Stimulated activated naive CD8-positive, alpha-beta T cell treated with anti-CD3 and anti-CD28 coated beads, Interleukin-15, amount 100 ng/mL, for 72 hours (primary cell): Measurements from ENCODE around the gene RAC3.

Experiments
- ATAC-seq: fragments of 150-1000 bp; cut with Tn5 transposase; 2 replicates; pipeline ENCODE4 v1.10.0; 2021; ENCODE audit warnings: mild to moderate bottlenecking, moderate library complexity
- DNase-seq, 2 donors: peaks; one replicate each; pipeline ENCODE4 v3.0.0; 2021 to 2022
- H3K27ac Mint-ChIP-seq, 2 donors: one replicate each; pipeline ENCODE4 v1.8.0; 2022; ENCODE audit warnings: mild to moderate bottlenecking in 2 of 2, mixed read lengths in 2 of 2, moderate library complexity in 2 of 2
- H3K27me3 Mint-ChIP-seq: one replicate; pipeline ENCODE4 v1.8.0; 2022; ENCODE audit warnings: mixed read lengths
- H3K4me1 Mint-ChIP-seq: one replicate; pipeline ENCODE4 v1.8.0; 2022; ENCODE audit warnings: mild to moderate bottlenecking, mixed read lengths
- H3K4me3 Mint-ChIP-seq, 2 donors: one replicate each; pipeline ENCODE4 v1.8.0; 2022; ENCODE audit warnings: mild to moderate bottlenecking in 2 of 2, mixed read lengths in 2 of 2, moderate library complexity in 1 of 2
- H3K9me3 Mint-ChIP-seq, 2 donors: one replicate each; pipeline ENCODE4 v1.8.0; 2022; ENCODE audit warnings: mixed read lengths in 2 of 2

RAC3 gene

DNA sequence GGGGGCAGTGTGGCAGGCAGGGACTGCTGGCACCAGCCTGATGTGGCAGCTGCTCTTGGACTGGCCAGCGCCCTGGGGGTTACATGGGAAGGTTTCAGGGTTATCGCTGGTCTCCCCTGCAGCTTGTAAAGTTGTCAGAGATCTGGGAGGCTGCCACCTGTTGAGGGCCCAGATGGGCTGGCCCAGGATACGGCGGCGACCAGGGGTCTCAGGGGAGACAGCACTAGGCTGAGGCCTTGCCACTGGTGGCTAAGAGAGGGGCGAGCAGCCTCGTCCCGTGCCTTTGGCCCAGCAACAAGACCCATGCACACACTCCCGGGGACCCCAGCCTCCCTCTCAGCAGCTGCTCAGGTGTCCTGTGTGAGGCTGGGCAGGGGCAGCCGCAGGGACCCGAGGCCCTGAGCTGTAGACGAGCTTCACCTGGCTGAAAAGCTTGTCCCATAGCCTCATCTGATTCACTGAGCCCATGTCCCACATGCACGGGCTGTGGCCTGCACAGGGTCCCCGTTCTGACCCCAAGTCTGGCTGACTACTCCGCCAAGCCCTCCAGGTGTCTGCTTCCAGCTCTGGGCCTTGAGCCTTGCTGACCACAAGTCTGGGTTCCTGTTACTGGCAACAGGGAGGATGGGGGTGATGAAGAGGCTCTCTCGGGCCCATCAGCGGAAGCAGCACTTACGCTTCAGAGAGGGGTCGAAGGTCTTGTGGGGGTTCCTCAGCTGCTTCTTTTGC is 28.0 kb downstream of the RAC3 start:
- Mint-ChIP-seq H3K27me3 (no peaks in the 10 kb centered on the region), H3K9me3 (no peaks in the 10 kb centered on the region), H3K27ac (peak overlapping the region in 1 of 2 donors; percentile 67), H3K4me1 (peaks cover 23% of the 10 kb centered on the region), H3K4me3 (no peak overlapping the region)
- no peak for ATAC-seq
- no peak for DNase-seq

DNA sequence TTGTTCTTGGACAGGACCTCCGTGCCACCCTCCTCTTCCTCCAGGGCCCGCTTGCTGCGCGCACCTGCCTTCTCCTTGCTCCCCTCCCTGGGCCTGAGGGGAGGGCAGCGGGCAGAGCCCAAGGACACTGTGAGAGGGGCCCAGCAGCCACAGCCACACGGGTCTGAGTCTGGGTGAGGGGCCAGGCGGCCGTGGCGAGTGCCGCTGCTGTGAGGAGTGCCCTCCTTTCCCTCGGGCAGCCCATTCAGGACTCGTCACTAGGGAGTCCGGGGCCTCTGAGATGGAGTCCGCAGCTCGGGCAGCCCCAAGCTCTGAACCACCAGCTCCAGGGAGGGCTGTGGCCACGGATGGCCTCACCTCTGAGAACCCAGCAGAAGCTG is 28.5 kb downstream of the RAC3 start:
- H3K9me3 Mint-ChIP-seq, result no peaks in the 10 kb centered on the region
- ATAC-seq (no peak), DNase-seq (no peak)
- no peak overlapping the region for H3K4me3 Mint-ChIP-seq
- H3K27me3 Mint-ChIP-seq, result no peaks in the 10 kb centered on the region
- H3K27ac Mint-ChIP-seq, result peak overlapping the region in 1 of 2 donors; percentile 88
- H3K4me1 Mint-ChIP-seq, result peaks cover 25% of the 10 kb centered on the region

DNA sequence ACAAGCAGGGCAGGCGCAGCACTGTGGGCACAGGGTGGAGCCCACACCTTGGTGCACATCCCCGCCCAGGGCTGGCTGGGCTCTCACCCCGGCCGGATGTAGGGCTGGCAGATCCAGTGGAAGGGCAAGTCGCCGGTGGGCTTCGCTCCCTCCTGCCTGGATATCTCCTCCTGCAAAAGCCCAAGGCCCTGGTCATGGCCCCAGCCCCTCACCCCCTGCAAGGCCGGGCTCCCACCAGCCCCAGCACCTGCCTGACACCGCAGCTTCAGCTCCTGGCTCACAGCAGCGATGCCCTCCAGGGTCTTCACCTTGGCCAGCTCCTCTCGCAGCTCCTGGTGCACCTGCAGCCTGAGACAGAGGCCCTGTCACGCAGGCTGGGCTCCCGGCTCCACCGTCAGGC is 29.1 kb downstream of the RAC3 start:
- no peaks in the 10 kb centered on the region for H3K9me3 Mint-ChIP-seq
- no peaks in the 10 kb centered on the region for H3K27me3 Mint-ChIP-seq
- peaks cover 21% of the 10 kb centered on the region for H3K4me1 Mint-ChIP-seq
- DNase-seq, result no peak
- ATAC-seq, result no peak
- no peak overlapping the region for H3K4me3 Mint-ChIP-seq
- peak overlapping the region in 1 of 2 donors; percentile 88 for H3K27ac Mint-ChIP-seq

DNA sequence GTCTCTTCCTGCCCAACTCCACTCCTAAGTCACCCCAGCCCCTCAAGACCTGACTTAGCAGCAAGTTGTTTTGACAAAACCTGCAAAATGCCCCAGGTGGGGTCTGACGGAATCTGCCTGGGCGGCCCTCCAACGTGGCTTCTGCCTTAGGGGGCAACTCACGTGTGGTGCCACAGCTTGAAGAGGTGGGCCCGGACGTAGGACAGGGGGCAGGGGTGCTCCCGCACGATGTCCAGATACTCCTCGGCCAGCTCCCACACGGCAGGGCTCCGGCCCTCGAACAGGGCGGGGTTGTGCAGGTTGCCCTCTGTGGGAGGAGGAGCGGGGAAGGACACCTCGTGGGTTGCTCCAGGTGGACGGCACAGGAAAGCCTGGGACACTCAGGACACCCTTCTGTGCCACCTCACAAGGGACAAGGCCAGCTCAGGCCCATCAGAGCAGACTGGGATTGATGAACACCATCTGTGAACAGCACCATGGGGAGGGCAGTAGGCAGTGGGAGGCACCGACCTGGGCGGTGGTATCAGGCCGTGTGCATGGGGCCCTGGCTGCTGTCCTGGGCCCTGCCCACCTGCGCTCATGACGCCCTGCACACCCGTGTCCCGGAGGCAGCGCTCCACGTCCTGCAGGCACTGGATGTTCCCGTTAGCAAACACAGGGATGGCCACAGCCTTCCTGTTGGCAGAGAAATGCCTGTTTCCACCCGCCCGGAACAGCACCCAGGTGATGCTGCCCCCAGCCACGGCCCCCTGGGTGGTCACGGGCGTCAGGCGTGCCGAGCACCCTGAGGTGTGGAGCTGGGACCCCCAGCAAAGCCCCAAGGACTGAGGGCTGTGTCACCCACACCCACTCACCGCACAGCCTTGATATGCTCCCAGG is 29.8 kb downstream of the RAC3 start:
- Mint-ChIP-seq H3K4me3 (no peak overlapping the region), H3K4me1 (peaks cover 25% of the 10 kb centered on the region), H3K9me3 (no peaks in the 10 kb centered on the region), H3K27ac (peak overlapping the region in 1 of 2 donors; percentile 6), H3K27me3 (no peaks in the 10 kb centered on the region)
- DNase-seq (no peak), ATAC-seq (no peak)

DNA sequence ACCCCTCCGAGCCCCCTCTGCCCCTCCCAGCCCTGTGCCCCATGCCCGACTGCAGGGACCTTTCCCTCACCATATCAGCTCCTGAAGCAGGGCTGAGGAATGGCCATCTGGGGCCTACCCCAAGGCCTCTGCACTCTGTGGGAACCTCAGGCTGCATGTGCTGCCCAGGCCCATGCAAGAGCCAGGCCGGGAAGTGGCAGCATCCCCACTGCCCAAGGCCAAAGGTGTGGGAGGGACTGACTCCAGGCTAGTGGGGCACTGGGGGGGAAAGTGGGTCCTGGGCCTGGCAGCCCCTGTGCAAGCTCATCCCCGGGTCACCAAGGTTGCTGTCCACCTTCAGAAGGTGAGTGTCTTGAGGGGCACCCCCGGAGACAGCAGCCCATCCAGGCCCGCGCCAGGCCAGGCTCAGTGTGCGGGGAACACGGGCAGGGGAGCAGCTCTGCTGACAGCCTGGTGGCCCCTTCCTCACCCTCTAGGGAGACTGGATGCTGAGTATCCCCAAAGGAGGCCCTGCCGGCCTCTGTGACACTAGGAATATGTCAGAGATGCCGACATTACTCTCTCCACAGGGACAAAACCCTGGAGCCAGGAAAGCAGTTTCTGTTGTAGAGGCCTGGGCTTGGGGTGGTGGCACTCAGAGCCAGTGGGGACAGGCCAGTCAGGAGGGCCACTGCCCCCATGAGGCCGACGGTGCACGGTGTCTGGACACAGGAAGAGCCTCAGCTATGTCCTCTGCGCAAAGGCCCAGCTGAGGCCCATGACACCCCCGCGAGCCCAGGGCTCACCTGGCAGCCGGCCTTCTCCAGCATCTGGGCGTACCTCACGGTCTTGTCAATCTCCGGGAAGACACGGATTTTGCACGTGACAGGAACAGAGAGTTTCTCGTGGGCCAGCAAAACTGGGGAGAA is 30.9 kb downstream of the RAC3 start:
- H3K9me3 Mint-ChIP-seq, result no peaks in the 10 kb centered on the region
- DNase-seq, result no peak
- peaks cover 29% of the 10 kb centered on the region for H3K4me1 Mint-ChIP-seq
- H3K4me3 Mint-ChIP-seq, result no peak overlapping the region
- no peak for ATAC-seq
- no peaks in the 10 kb centered on the region for H3K27me3 Mint-ChIP-seq
- no peak overlapping the region for H3K27ac Mint-ChIP-seq

DNA sequence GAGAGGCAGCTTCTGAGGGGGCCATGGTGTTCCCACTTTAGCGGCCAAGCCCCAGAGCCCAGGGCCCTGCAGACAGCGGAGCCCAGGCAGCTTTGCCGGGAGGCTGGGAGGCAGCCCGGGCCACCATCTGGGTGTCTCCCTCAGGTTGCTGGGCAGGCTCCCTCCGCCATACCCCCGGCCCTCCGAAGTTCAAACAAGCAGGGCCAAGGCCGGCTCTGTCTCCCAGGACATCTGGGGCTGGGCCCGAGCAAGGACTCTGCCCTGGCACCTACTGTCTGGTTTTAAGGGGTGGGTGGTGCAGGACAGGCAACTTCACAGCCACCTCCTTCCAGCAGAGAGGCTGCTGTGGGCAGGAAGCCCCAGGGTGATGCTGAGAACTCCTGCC is 31.5 kb downstream of the RAC3 start:
- DNase-seq, result no peak
- Mint-ChIP-seq H3K27ac (no peak overlapping the region), H3K9me3 (no peaks in the 10 kb centered on the region), H3K4me3 (no peak overlapping the region), H3K27me3 (no peaks in the 10 kb centered on the region), H3K4me1 (peaks cover 29% of the 10 kb centered on the region)
- no peak for ATAC-seq

DNA sequence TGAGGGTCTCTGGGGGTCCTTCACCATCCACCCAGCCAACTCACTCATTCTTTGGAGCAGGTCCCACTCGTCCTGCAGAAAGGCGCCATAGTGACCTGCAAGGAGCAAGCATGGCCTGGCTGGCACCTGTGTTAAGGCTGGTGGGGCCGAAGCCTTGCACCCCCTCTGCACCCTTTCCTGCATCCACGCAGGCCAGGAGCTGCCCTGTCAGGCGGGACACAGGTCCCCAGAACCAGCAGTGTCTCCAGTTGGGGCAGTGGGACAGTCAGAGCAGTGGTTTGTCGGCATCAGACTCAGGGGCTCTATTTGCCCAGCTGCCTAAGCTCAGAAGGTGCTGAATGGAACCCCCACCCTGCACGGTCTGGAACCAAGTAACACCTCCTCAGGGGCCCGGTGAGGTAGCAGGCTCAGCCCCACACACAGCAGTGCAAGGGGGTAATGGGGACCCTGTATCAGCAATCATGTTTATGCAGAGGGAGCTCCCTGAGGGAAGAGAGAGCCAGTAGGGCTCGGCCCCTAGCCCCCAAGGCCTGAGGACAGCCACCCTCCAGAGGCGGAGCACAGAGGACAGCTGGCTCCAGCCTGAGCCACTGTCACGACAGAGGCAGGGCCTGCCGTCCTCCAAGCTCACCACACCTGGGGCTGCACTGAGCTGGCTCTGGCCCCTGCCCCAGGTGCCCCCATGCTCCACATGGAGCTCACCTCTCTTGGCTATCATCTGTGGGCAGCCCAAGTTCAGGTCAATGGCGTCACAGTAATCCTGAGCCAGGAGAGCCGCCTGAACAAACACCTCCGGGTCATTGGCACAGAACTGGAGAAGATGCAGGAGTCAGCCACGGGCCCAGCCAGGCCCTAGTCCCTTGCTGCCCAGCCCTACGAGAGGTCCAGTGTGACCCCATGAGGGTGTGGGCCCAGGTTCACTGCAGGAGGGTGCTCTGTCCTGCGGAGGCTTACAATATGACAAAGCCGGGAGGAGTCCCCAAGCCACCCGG is 32.2 kb downstream of the RAC3 start:
- peak overlapping the region in 1 of 2 donors; percentile 42 for H3K27ac Mint-ChIP-seq
- peaks cover 29% of the 10 kb centered on the region for H3K4me1 Mint-ChIP-seq
- no peaks in the 10 kb centered on the region for H3K27me3 Mint-ChIP-seq
- DNase-seq (no peak), ATAC-seq (no peak)
- H3K9me3 Mint-ChIP-seq, result no peaks in the 10 kb centered on the region
- H3K4me3 Mint-ChIP-seq, result peak overlapping the region; percentile 64 to 84

DNA sequence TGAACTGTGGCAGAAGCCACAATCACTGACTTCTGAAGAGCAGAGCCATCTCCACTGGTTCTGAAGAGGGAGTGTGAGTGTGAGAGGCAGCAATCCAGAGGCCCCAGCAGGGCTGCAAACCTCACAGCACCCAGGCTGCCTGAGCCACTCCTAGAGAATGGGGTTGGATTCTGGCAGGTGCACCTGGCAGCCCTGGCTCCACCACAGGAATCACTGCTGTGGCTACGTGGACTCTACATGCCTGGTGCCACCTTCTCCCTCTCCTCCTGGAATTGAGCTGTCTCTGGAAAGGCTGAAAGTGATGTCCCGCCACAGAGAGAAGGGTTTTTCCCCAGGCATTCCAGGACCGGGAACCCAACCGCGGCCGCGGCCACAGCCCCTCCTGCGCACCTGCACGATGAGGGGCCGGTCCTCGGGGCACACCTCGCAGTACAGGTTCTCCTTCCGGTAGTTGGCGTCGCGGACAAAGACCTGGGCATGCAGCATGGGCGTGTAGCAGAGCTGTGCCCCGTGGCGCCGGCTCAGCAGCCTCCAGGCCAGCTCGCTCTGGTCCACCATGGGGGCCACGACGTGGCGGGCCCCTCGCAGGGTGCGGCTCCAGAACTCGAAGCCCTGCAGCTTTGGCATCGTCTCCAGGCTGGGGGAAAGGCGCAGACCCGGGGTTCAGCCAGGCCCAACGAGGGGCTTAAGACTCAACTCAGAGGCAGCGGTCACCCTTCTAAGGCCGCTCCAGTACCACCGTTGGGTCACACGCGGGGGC is 33.1 kb downstream of the RAC3 start:
- Mint-ChIP-seq H3K27ac (peak overlapping the region in 1 of 2 donors; percentile 67), H3K4me1 (peaks cover 29% of the 10 kb centered on the region), H3K9me3 (no peaks in the 10 kb centered on the region), H3K4me3 (peak overlapping the region; percentile 64 to 84), H3K27me3 (no peaks in the 10 kb centered on the region)
- no peak for ATAC-seq
- no peak for DNase-seq

DNA sequence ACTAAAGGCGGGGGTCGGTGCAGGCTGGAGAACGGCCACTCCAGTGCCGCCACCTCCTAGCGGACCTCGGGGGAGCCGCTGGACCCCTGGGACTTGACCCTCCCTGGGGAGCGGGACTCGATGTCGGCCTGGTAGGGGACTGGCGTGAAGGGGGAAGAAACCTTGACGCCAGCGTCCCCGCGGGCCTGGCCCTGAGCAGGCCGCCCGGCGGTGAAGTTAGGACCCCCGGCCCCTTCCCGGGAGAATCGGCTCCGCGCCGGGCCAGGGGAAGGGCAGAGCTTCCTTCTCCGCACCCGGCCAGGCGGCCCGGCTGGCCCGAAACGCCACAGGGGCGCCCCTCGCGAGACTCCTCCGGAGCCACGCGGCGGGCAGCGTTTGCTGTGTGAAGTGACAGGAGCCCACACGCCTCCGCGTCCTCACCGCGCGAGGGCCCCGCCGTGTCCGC is 33.7 kb downstream of the RAC3 start:
- peak overlapping the region; percentile 64 to 84 for H3K4me3 Mint-ChIP-seq
- peaks cover 29% of the 10 kb centered on the region for H3K4me1 Mint-ChIP-seq
- no peaks in the 10 kb centered on the region for H3K27me3 Mint-ChIP-seq
- DNase-seq (no peak), ATAC-seq (peak; percentile 59)
- peak overlapping the region in 1 of 2 donors; percentile 67 for H3K27ac Mint-ChIP-seq
- no peaks in the 10 kb centered on the region for H3K9me3 Mint-ChIP-seq

DNA sequence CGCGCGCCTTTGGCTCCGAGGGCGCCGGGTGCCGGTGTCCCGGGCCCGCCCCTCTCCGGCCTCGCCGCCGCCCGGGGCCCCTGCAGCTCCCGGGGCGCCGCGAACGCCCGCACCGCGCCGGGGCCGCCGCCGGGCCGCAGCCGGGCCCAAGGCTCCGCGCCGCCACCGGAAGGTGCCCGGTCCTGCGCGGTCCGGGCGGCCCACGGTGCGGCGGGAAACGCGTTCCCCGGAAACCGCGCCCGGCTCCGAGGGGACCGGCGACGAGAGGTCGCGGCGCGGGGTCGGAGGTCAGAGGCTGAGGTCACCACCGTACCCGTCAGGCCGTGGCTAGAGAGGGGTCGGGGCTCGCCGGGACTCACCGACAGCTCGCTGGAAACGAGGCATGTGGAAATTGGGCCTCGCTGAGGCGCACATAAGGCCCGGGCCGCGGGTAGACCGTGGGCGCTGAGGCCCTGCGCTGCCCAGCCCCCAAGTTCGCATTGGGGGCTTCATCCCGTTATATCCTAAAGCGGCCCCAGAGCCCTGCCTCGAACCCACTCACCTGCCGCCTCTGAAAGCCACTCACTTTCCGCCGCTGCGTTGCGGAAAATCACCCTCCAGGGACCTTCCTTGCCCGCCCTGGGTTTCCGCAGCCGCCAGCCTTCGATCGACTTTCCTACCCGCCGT is 34.3 kb downstream of the RAC3 start, which contains the start of gene DUS1L:
Gene DUS1L, minus strand, starts transcription at position 167 of the 666 bp plus-strand sequence. CDS start 745 bp downstream, outside the sequence.
- H3K9me3 Mint-ChIP-seq, result no peaks in the 10 kb centered on the region
- peaks cover 25% of the 10 kb centered on the region for H3K4me1 Mint-ChIP-seq
- H3K4me3 Mint-ChIP-seq, result peak within 1 kb of the TSS; percentile 89 to 91
- H3K27ac Mint-ChIP-seq, result peak within 1 kb of the TSS; percentile 93 to 97
- no peaks in the 10 kb centered on the region for H3K27me3 Mint-ChIP-seq
- ATAC-seq (peak; percentile 93), DNase-seq (peak; percentile 77 to 79)

DNA sequence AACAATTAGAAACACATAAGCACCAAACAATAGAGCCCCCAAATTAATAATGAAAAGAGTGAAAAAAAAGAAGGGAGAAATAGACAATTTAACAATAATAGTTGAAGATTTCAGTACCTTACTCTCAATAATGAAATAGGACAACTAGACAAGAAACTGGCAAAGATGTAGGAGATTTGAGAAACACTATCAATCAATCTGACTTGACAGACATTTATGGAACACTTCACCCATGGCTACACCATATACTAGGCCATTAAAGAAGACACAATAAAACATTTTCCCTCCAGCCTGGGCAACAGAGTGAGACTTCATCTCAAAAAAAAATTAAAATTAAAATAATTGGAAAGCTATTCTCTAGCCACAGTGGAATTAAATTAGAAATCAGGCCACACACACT is 39.1 kb downstream of the RAC3 start:
- Mint-ChIP-seq H3K27ac (peak overlapping the region in 1 of 2 donors; percentile 23), H3K4me1 (peaks cover 8% of the 10 kb centered on the region), H3K9me3 (no peaks in the 10 kb centered on the region), H3K4me3 (no peak overlapping the region), H3K27me3 (no peaks in the 10 kb centered on the region)
- DNase-seq (no peak), ATAC-seq (no peak)

DNA sequence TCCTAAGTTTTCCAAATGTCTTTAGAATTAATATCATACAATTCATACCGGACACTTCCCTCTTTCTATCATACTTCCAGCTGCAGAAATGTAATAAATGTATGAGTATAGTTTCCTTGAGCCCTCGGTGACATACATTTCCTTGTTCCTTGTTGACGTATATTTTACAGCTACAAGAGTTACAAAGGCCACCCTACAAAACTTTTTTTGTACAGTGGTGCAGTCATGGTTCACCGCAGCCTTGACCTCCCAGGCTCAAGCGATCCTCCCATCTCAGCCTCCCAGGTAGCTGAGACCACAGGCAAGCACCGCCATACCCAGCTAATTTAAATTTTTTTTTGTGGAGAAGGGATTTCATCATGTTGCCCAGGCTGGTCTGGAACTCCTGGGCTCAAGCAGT is 41.3 kb downstream of the RAC3 start:
- H3K4me1 Mint-ChIP-seq, result no peaks in the 10 kb centered on the region
- no peak overlapping the region for H3K4me3 Mint-ChIP-seq
- H3K9me3 Mint-ChIP-seq, result no peaks in the 10 kb centered on the region
- H3K27me3 Mint-ChIP-seq, result no peaks in the 10 kb centered on the region
- ATAC-seq (no peak), DNase-seq (no peak)
- H3K27ac Mint-ChIP-seq, result no peak overlapping the region

DNA sequence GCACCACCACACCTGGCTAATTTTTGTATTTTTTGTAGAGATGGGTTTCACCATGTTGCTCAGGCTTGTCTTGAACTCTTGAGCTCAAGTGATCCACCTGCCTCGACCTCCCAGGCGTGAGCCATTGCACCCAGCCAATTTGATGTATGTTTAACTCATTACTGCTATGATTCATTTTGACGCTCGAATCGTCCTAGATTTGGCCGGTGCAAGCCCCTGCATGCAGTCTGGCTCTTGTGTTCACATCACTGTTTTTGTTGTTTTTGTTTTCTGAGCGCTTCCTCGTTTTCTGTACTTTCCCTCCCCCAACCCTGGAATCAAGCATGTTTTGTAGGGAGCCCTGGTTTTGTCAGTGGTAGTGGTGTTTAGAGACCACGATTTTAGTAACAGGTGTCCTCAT is 42.0 kb downstream of the RAC3 start:
- no peaks in the 10 kb centered on the region for H3K27me3 Mint-ChIP-seq
- H3K9me3 Mint-ChIP-seq, result no peaks in the 10 kb centered on the region
- H3K4me1 Mint-ChIP-seq, result no peaks in the 10 kb centered on the region
- ATAC-seq (no peak), DNase-seq (no peak)
- no peak overlapping the region for H3K4me3 Mint-ChIP-seq
- H3K27ac Mint-ChIP-seq, result no peak overlapping the region
